HG03095 (cell line): ENCODE measurements around the gene CDH13.

Experiments
- ATAC-seq: cut with Tn5 transposase; IDR thresholded peaks from one replicate; pipeline ENCODE4 v1.9.1; 2021; ENCODE audit warnings: moderate library complexity; ENCODE audit not compliant: unreplicated experiment

CDH13 gene

DNA sequence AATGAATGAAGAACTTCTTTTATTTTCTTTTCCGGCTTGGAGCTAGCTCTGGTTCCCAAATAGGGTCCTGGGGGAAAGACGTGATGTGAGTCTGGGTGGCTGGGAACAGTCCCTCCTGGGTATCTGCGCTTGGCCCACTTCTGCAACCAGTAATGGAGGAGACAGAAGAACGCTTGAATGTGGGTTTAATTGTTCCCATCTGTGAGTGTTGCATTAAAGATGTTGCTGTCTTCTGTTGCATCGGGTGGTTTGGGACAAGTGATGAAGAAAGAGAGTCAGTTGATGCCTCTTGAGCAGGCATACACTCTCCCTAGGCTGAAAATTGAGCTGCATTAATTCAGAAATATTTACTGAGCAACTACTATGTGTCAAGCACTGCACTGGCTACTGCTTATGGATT is 511.1 kb downstream of the CDH13 start:
- ATAC-seq = no peak

DNA sequence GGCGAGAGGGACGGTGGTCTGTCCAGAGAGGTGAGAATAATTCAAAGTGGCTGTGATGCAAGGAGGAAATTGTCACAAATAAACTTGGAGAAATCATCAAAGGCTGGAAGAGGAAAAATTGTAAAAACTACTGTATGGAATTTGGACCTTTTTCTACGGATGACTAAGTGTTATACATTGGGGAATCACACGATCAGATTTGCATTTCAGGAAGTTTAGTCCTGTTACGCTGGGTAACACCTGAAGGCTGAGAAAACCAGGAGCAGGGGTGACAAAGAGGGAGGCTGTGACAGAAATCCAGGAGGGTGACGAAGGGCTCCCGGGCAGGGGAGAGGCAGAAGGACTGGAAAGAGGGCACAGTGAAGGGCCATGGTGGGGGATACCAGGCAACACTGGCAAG is 511.7 kb downstream of the CDH13 start:
- no peak for ATAC-seq

DNA sequence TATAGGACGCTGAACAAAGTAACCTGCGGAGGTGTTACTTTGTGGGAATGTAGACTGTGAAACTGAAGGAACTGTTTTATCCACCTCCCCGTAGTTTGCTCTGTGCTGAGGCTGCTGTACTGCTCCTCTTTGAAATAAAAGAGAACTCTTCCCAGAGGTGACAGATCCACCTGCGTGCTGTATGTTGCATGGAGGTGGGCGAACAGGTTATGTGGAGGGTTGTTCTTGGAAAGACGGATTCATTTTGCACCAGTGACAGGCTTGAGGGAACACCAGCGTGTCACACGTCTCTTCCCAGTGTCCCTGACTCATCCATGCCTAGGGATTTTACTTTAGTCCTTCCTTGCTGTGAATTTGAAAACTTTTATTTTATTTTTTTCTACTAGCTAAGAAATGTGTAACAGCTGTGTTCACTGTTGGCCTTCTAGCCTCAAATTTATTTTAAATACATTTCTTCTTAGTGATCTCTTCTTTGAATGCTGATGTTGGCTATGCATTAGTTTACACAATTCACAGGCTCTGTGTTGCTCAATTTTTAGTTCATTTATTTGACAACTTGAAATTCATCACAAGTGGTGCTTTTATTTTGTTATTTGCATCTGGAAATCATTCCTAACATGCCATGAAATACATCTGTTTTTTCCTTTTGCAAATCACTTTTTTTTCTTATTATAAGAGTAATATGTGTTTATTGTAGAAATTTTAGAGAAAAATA is 512.4 kb downstream of the CDH13 start:
- no peak for ATAC-seq

DNA sequence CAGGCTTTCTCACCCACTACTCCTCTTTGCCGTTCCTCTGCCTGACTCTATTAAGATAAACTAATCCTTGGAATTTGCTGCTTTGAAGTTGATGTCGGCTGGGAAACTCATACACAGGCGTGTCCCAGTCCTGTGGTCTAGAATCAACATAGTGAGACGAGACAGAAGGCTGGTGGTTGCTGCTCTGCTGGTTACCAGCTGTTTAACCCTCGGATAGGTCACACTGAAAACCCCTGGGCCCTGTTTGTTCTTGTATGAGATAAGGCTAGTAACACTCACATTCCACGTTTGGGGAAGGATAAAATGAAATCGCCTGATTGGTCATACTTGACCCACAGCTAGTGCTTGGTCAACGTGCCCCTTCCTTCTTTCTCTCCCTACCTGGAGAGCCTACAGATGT is 517.0 kb downstream of the CDH13 start:
- no peak for ATAC-seq

DNA sequence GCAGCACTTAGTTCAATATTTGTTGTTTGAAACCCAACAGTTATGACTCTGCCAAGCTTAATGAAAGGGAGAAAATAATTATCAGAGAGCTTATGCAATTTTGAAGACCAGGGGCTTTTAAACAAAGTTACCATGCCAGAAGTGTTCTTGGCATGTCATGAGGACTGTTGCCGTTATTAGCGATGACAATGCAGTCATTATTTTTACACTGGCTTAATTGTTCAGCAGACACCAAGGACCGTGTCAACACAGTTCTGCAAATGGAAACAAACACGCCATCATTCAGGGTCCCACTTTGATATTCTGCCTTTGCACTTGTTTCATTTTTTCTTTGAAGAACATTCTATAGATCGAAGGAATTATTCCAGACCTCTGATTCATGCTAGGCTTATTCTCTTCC is 518.5 kb downstream of the CDH13 start:
- ATAC-seq = no peak

DNA sequence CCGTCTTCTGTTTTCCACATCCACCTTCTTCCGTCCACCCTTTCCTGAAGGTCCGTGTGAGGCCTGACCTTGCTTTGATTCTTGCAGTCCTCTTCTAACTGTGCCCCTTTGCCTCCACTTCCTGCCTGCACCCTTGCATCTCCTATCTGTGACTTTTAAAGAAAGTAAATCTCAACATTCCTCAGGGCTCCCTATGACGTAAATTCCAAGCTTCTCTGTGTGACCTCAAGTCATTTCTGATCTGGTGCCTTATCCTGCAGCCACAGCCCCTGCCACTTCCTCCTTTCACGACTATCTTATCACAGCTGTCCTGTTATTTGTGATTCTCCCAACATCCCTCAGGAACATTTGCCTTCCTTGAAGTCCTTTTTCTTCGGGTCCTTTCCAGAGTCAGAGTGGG is 520.5 kb downstream of the CDH13 start:
- no peak for ATAC-seq

DNA sequence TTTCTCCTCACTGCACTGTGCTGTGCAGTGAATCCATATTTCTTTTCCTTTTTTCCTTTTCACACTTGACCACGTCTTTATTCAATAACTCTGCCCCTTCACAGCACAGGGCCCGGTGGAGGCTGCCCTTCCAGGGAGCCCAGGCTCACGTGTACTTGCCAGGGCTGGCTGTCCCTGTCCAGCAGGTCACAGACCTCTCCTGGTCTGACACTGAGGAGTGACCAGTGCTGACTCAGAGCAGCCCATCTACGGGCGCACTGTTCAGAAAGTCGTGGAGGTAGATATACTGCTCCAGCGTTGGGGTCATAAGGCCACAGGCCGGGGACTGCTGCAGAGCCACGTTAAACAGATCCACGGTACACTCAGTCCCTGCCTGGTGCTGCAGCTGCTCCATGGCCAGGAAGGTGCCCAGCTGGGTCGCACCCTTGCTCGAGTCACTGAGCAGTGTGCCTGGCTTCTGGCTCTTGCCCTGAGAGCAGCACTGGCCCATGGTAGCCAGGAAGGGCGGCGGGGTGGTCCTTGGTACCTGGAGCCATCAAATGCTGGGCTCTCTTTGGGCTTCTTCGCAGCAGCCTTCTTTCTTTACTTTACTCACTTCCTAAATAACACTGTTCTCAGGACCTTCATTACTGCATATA is 531.7 kb downstream of the CDH13 start:
- ATAC-seq = no peak

DNA sequence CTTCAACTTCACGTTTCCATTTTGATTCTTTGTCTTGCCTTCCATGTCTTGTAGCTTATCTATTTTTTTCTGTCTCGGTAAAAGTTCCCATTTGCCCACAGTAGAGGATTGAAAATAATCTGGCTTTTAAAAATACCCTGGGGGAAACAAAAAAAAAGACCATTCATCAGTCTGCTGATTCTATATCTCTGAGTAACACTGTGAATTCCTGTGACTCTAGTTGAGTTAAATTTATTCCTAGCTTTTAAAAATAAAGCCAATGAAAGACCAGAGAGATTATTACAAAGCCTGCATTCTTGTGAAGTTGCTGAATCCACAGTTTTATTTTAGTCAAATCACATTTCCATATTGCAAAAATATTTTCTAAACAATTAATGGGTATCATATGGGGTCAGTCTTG is 532.3 kb downstream of the CDH13 start:
- no peak for ATAC-seq

DNA sequence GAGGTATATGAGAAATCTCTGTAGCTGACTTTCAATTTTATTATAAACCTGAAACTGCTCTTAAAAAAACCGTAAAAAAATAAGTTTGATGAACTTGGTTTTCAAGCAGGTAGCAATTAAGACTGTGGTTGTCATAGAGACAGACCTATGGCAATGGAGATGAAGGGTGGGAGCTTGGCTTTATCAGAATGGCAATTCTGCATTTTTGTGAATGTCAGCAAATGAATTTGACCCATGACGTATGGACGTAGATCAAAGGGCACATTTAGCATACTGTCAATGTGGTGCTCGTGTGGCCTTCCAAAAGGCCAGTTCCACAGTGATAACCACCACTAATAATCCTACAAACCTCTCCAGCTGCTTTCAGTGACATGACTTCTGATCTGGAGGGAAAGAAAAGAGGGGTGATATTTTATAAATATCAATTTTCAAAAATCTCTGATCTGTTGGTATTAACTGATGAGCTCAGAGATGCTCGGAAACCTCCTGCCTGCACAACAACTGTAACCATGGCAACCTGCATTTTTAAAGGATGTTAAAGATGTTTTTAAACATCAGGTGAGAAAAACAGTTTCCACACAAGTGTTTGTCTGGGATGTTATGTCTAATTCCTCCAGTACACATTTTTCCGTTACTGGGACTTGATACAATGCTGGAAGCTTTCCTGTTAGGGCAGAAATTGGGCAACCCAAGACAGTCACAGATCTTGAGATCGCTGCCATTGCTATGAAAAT is 533.7 kb downstream of the CDH13 start:
- ATAC-seq = no peak

DNA sequence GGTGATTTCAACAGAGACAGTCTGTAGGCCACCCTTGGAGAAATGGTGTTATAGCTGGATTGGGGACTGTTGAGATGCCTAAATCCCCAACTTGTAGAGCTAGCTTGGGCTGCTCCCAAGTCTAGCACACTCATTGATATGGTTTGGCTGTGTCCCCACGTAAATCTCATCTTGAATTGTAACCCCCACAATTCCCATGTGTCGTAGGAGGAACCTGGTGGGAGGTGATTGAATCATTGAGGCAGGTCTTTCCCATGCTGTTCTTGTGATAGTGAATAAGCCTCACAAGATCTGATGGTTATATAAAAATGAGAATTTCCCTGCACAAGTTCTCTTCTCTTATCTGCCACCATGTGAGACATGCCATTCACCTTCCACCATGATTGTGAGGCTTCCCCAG is 536.0 kb downstream of the CDH13 start:
- ATAC-seq = no peak

DNA sequence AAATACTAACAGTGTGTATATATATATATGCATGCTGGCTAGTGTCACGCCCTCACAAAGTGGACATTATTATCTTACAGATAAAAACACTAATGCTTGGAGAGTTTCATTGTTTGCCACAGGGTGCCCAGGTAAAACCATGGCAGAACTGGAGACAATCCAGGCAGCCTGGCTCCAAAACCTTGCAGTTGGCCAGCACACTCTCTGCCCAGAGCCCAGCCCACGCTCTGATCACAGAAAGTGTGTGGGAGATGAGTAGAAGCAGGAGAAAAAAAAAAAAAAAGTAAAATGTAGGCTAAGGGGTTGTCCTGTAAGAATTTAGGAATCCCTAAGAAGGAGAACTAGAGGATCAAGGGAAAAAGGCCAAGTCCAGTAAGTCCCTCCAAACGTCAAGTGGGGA is 538.0 kb downstream of the CDH13 start:
- ATAC-seq = no peak

DNA sequence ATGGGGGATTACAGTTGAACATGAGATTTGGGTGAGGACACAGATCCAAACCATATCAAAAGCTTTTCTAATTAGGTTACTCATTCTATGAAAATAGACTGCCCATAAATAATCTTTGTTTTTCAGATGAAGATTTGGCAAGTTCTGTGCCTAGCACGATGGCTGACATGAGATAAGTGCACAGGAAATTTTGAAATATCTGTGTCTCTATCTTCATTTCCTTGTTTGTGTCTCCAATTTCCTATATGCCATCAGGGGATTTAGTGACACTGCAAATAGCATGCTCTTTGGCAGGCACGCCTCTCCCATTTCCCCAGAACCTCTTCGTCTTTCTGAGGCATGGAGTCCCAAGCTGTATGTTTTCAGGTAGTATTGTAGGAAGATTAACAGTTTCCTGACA is 544.6 kb downstream of the CDH13 start:
- ATAC-seq = no peak

DNA sequence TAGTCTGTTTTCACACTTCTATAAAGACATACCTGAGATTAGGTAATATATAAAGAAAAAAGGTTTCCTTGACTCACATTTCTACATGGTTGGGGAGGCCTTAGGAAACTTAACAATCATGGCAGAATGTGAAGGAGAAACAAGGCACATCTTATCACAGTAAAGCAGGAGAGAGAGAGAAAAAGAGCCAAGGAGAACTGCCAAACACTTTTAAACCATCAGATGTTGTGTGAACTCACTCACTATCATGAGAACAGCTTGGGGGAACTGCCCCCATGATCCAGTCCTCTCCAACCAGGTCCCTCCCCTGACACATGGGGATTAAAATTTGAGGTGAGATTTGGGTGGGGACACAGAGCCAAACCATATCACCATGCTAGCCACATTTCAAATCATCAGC is 547.9 kb downstream of the CDH13 start:
- ATAC-seq = no peak

DNA sequence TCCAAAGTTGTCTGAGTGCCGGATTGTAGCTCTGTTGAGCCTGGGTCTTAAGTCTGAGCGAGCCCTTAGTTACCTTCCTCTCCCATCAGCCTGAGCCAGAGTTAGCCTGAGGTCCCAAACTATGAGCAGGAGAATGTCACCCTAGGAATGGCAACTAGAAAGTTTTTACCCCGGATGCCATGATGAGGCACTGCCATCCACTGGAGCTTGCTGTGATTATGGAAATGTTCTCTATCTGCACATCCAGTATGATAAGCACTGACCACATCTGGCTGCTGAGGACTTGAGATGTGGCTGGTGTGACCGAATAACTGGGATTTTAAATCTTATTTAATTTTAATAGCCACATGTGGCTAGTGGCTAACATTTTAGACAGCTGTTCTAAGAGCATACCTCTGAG is 550.0 kb downstream of the CDH13 start:
- no peak for ATAC-seq

DNA sequence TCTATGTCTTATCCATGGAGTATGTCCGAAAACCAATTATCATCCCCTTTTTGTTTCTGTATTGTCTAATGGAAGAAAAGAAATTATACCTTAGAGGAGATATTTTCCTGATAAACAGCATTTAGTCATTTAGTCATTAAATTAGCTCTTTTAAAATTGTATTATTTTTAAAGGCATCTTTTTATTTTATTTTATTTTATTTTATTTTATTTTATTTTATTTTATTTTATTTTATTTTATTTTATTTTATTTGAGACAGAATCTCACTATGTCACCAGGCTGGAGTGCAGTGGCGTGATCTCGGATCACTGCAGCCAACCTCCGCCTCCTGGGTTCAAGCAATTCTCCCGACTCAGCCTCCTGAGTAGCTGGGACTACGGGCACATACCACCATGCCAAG is 559.1 kb downstream of the CDH13 start:
- ATAC-seq = no peak

DNA sequence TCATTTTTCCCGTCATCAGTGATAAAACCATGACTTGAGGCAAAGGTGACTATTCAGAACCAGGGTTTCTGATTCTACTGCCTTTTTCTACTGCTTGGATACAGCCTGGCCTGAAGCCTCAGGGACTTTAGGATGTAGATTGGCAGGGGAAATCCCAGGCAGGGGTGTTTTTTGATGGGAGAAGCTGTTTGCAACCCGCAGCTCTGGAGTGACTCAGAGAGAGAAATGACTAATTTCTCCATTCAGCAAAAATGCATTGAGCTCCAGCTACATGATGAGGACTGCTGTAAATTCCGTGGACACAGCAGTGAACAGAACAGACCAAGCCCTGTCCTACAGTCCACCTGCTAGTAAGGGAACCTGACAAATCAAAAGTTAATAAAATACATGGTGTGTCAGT is 560.6 kb downstream of the CDH13 start:
- ATAC-seq = no peak

DNA sequence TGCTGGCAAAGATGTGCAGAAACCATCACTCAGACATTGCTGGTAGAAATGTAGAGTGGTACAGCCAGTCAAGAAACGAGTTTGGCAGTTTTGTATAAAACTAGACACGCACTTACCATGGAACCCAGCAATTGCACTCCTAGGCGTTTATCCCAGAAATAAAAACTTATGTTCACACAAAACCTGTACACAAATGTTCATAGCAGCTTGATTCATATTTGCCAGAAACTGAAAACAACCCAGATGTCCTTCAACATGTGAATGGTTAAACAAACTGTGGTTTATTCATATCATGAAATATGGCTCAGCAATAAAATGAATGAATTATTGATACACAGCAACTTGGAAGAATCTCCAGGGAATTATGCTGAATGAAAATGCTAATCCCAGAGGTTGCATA is 570.0 kb downstream of the CDH13 start:
- ATAC-seq = no peak

DNA sequence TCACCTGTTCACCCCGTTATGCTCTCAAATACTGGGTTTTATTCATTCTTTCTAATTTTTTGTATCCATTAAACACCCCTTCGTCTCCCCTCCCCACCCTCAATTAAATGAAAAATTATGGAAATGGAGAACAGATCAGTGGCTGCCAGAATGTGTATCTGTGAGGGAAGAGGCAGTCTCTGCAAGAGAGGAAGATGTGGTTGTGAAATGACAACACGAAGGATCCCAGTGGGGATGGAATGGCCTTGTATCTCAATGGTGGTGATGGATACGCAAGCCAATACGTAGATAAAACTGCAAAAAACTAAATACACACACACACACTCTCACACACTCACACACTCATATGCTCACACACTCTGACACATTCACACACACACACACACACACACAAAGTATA is 570.7 kb downstream of the CDH13 start:
- ATAC-seq = no peak

DNA sequence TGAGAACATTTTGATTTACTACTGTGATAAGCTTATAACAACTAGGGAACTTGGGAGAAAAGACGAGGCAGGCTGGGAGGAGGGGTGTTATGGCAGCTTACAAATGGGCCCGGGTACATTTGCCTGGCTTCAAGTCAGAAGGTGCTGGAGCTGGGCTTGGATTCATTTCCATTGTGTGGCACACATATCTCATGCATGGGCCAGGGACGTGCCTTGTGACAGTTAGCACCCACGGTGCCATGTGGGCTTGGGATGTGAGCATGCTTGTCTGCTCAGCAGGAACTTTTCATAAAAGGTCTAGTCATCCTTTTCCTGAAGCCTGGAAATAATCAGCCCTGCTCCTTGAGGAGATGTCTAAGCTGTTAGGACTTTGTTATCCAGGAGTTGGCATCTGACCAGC is 572.2 kb downstream of the CDH13 start:
- no peak for ATAC-seq

DNA sequence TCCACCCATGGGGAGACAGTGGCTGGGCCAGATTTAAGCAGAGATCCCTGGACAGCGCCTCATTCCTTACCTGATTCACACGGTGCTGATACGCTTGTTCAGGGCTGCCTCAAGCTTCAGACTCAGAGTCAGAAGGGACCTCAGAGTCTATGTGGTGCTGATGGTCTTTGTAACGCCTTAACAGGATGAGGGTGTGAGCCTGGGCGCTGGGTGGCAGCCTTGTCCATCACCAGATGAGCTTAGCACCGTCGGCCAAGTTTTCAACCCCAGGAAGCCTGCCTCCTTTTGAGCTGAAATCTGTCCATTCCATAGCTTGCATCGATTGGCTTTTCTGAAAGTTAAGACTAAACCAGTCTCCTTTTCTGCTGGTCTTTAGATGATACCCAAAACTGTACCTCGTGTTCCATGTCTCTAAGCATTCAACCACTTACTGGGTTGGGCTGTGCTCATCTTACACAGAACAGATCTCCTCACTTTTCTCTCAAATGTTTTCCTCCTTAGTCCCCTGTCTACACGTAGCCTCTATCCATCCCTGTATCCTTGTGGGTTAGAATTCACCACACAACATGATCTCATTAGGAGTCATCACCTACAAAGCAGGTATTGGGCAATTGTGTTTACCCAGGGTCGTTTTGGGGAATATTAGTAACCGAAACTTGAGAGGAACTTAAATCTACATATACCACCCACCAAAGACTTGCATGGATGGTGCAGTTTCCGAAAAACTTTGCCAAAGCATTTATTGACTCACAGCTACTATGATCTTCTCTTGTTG is 573.4 kb downstream of the CDH13 start:
- ATAC-seq = no peak

DNA sequence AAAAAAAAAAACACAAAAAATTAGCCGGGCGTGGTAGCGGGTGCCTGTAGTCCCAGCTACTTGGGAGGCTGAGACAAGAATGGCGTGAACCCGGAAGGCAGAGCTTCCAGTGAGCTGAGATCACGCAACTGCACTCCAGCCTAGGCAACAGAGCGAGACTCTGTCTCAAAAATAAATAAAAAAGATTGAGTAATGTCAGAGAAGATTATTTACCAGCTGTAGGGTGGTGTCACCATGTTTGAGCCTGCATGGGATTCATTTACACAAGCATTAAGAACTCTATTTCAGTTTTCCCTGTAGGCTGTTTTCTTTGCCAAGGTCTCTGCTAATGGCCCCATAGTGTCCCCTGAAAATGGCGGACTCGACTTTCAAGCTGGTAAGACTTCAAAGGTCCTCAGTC is 575.0 kb downstream of the CDH13 start:
- no peak for ATAC-seq

DNA sequence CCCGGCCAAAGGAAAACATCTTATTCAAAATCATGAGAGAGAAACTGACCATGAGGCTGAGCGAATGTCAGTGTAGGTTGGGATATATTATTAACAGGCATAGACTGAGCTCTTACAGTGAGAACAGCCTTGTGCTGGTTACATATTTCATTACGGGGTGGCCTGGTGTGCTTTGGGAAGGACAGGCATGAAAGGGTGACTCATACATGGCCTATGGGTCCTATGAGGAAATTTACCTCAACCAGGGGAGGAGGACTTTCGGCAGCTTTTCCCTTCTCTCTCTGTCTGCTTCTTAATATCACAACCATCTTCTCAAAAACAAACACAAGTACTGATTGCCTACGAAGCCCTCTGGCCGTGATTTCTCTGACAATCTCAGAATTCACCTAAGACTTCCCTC is 579.1 kb downstream of the CDH13 start:
- no peak for ATAC-seq
